ENCODE measurements around the gene MYO15A. TPM values are rescaled to one million over a fixed set of nuclear protein-coding genes. Genes with fewer than 3 reads are reported as not detected.

The MYO15A gene
- total RNA-seq, 1 experiment from 2014 or later: 0.36 TPM

DNA sequence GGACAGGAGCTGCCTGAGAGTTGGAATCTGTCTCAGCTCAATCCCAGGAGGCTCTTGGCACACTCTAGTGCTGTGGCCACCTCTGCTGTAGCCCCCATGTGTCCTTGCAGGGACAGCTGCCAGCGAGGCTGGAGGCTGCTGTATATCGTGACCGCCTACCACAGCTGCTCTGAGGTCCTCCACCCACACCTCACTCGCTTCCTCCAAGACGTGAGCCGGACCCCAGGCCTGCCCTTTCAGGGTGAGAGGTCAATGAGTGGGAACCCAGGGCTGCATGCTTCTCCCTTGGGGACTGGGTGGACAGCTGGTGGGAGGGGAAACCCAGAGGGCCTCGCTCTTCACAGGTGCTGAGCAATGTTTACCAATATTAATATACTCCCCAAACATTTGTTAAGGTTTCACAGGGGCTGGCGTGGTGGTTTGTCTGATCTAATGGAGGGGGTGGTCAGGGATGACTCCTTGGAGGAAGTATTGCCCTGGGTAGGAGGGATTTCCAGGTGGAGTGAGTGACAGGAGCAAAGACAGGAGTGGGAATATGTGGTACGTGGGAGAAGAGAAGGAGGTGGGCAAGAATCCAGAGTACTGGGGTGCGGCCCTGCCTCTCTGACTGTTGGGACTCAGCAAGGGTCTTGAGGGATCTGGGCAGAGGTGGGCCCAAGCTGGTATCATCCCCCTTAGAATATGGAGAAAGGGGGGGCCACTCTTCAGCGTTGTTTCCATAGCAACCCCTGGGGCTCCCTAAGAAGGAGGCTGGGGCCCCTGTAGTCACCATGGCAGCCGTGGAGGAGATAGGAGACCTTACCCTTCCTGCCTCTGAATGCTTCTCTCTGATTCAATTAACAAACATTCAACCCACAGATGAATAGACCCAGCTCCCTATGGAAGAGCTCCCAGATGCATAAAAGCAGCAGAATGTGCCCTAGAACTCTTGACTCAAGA, 52.9 kb downstream of the MYO15A start:
- TF ChIP-seq REST (IDR thresholded peaks at IDR 0.05; ENCODE audit: insufficient read depth in 1 of 2, low read depth in 2 of 2, low read length in 1 of 2) (no peak), POLR2AphosphoS5 (IDR thresholded peaks at IDR 0.05; ENCODE audit: low read depth, low read length) (no peak), SIN3A (IDR thresholded peaks at IDR 0.05; ENCODE audit: borderline replicate concordance, insufficient read depth, low read depth, low read length) (no peak), TCF7L2 (IDR thresholded peaks at IDR 0.05; ENCODE audit: low read depth, low read length) (no peak)
- TF ChIP-seq, protein P1, sequence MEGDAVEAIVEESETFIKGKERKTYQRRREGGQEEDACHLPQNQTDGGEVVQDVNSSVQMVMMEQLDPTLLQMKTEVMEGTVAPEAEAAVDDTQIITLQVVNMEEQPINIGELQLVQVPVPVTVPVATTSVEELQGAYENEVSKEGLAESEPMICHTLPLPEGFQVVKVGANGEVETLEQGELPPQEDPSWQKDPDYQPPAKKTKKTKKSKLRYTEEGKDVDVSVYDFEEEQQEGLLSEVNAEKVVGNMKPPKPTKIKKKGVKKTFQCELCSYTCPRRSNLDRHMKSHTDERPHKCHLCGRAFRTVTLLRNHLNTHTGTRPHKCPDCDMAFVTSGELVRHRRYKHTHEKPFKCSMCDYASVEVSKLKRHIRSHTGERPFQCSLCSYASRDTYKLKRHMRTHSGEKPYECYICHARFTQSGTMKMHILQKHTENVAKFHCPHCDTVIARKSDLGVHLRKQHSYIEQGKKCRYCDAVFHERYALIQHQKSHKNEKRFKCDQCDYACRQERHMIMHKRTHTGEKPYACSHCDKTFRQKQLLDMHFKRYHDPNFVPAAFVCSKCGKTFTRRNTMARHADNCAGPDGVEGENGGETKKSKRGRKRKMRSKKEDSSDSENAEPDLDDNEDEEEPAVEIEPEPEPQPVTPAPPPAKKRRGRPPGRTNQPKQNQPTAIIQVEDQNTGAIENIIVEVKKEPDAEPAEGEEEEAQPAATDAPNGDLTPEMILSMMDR (IDR thresholded peaks at IDR 0.05): no peak
- H3K27ac ChIP-seq (ENCODE audit: low read length): no peak overlapping the region
- intact Hi-C loops (cut with micrococcal nuclease; ENCODE audit: unreplicated experiment) (no loop called here), in situ Hi-C loops (cut with HindIII; ENCODE audit: low pct_unique_long_range_greater_than_20kb, low sequenced_read_pairs) (no loop called here)
- H3K27me3 ChIP-seq (ENCODE audit: control insufficient read depth, insufficient read depth, low read length): no peaks in the 10 kb centered on the region
- ChIA-PET CTCF (no interaction called here), POLR2A (no interaction called here)
- no peaks in the 10 kb centered on the region for H3K36me3 ChIP-seq (ENCODE audit: control insufficient read depth, insufficient read depth, low read length)
- BruUV-seq (replicated peaks): no TSS peak
- H3K4me3 ChIP-seq (ENCODE audit: low read depth in 2 of 2, low read length in 2 of 2): no peak overlapping the region
- H3K4me1 ChIP-seq (ENCODE audit: control insufficient read depth, insufficient read depth, low read length): no peaks in the 10 kb centered on the region
- DNase-seq (ENCODE audit: low read depth, low spot score) (no peak), ATAC-seq (no peak)
- H3K9me3 ChIP-seq (ENCODE audit: control insufficient read depth, insufficient read depth, low read depth, low read length): no peaks in the 10 kb centered on the region

GRCh38 chr17:18163547-18163946, 55.0 kb downstream of the MYO15A start:
- H3K9me3 ChIP-seq (ENCODE audit: control insufficient read depth, insufficient read depth, low read depth, low read length): no peaks in the 10 kb centered on the region
- ATAC-seq (no peak), DNase-seq (ENCODE audit: low read depth, low spot score) (no peak)
- H3K27me3 ChIP-seq (ENCODE audit: control insufficient read depth, insufficient read depth, low read length): no peaks in the 10 kb centered on the region
- TF ChIP-seq REST (IDR thresholded peaks at IDR 0.05; ENCODE audit: insufficient read depth in 1 of 2, low read depth in 2 of 2, low read length in 1 of 2): no peak
- TF ChIP-seq TCF7L2 (IDR thresholded peaks at IDR 0.05; ENCODE audit: low read depth, low read length): no peak
- TF ChIP-seq SIN3A (IDR thresholded peaks at IDR 0.05; ENCODE audit: borderline replicate concordance, insufficient read depth, low read depth, low read length): no peak
- TF ChIP-seq POLR2AphosphoS5 (IDR thresholded peaks at IDR 0.05; ENCODE audit: low read depth, low read length): no peak
- TF ChIP-seq, protein P1 (IDR thresholded peaks at IDR 0.05): no peak
- in situ Hi-C loops (cut with HindIII; ENCODE audit: low pct_unique_long_range_greater_than_20kb, low sequenced_read_pairs) (no loop called here), intact Hi-C loops (cut with micrococcal nuclease; ENCODE audit: unreplicated experiment) (no loop called here)
- no peaks in the 10 kb centered on the region for H3K36me3 ChIP-seq (ENCODE audit: control insufficient read depth, insufficient read depth, low read length)
- H3K4me3 ChIP-seq (ENCODE audit: low read depth in 2 of 2, low read length in 2 of 2): no peak overlapping the region
- ChIA-PET CTCF (no interaction called here), POLR2A (no interaction called here)
- H3K4me1 ChIP-seq (ENCODE audit: control insufficient read depth, insufficient read depth, low read length): no peaks in the 10 kb centered on the region
- H3K27ac ChIP-seq (ENCODE audit: low read length): no peak overlapping the region
- BruUV-seq (replicated peaks): no TSS peak

All from Panc1 (cell line).